Naive thymus-derived CD8-positive, alpha-beta T cell (primary cell): ENCODE measurements around the gene PDE1C. TPM values are rescaled to one million over a fixed set of nuclear protein-coding genes. Genes with fewer than 3 reads are reported as not detected.
"Not testable (repeated sequence)": the region's sequence is repeated elsewhere in the genome, so short reads cannot be mapped to it uniquely, and the experiment has no call there.

Source experiments
- ATAC-seq, 2 donors: fragments of 150-1000 bp; cut with Tn5 transposase in 1 of 2; sonication (Bioruptor Pico), chemical (Tn5 transposase) in 1 of 2; 1 replicate in 1 of 2; 2 replicates in 1 of 2; pipeline ENCODE4 v1.10.0; 2021; ENCODE audit warnings: mild to moderate bottlenecking in 2 of 2, moderate library complexity in 2 of 2
- POLR2A ChIA-PET: fragments of 350-600 bp; sonication (Branson Sonifier 250); formaldehyde crosslinking; loops from one replicate; lab custom pipeline; 2021; ENCODE audit warnings: antibody characterized with exemption; lab: Charles Lee
- DNase-seq, 10 donors: peaks; one replicate each; pipeline versions ENCODE4 v3.0.0 to v3.0.0-alpha.2; 2020 to 2022
- H3K27ac Mint-ChIP-seq, 10 donors: one replicate each; pipeline ENCODE4 v1.8.0; 2020 to 2022; ENCODE audit warnings: mild to moderate bottlenecking in 10 of 10, mixed read lengths in 10 of 10, moderate library complexity in 4 of 10, inconsistent platforms in 1 of 10
- H3K27me3 Mint-ChIP-seq, 5 donors: one replicate each; pipeline ENCODE4 v1.8.0; 2021 to 2022; ENCODE audit warnings: mixed read lengths in 5 of 5
- H3K36me3 Mint-ChIP-seq, 3 donors: one replicate each; pipeline ENCODE4 v1.8.0; 2020 to 2022; ENCODE audit warnings: mixed read lengths in 3 of 3, mild to moderate bottlenecking in 2 of 3, inconsistent platforms in 1 of 3
- H3K4me1 Mint-ChIP-seq, 4 donors: one replicate each; pipeline ENCODE4 v1.8.0; 2021 to 2022; ENCODE audit warnings: mixed read lengths in 4 of 4
- H3K4me3 Mint-ChIP-seq, 10 donors: one replicate each; pipeline ENCODE4 v1.8.0; 2020 to 2022; ENCODE audit warnings: mild to moderate bottlenecking in 10 of 10, mixed read lengths in 10 of 10, moderate library complexity in 6 of 10, inconsistent platforms in 1 of 10
- H3K9me3 Mint-ChIP-seq, 9 donors: one replicate each; pipeline ENCODE4 v1.8.0; 2020 to 2022; ENCODE audit warnings: mixed read lengths in 9 of 9, mild to moderate bottlenecking in 3 of 9, inconsistent platforms in 1 of 9, moderate library complexity in 1 of 9
- polyA plus RNA-seq, 3 donors: library from polyadenylated mRNA; unstranded; fragments of 300-500 nt; fragmentation: Illumina TruSeq; gene quantifications; one replicate each; pipeline ENCODE4 v1.2.3, GENCODE V29; 2021
- total RNA-seq, 8 experiments: library from RNA in 2 of 8; stranded (reverse) in 2 of 8; gene quantifications; one replicate each; pipeline ENCODE4 v1.2.3 and lab custom pipeline; 2021 to 2026

The PDE1C gene
- total and polyA plus RNA-seq, 5 experiments from 2014 or later = not detected

- H3K4me1 Mint-ChIP-seq = no peaks in the 10 kb centered on the region
- no peak for ATAC-seq
- peaks cover 0 to 16% (median 0%) of the 10 kb centered on the region in 9 donors for H3K9me3 Mint-ChIP-seq
- no peak overlapping the region for H3K27ac Mint-ChIP-seq
- peaks cover 0 to 6% (median 0%) of the 10 kb centered on the region in 5 donors for H3K27me3 Mint-ChIP-seq
- no peaks in the 10 kb centered on the region for H3K36me3 Mint-ChIP-seq
- DNase-seq = no peak
- POLR2A ChIA-PET = no interaction called here
- no peak overlapping the region for H3K4me3 Mint-ChIP-seq
Observed at GRCh38 chr7:32092346-32092745, 22.1 kb upstream of the PDE1C start.

- H3K4me3 Mint-ChIP-seq = no peak overlapping the region
- no peak for DNase-seq
- peak overlapping the region in 1 of 10 donors; percentile 65 for H3K27ac Mint-ChIP-seq
- H3K4me1 Mint-ChIP-seq = no peaks in the 10 kb centered on the region
- peaks cover 0 to 6% (median 0%) of the 10 kb centered on the region in 5 donors for H3K27me3 Mint-ChIP-seq
- H3K9me3 Mint-ChIP-seq = peaks cover 0 to 16% (median 0%) of the 10 kb centered on the region in 9 donors
- no peaks in the 10 kb centered on the region for H3K36me3 Mint-ChIP-seq
- no peak for ATAC-seq
- POLR2A ChIA-PET = no interaction called here
Observed at GRCh38 chr7:32091608-32092210, 21.5 kb upstream of the PDE1C start.

- DNase-seq (no peak), ATAC-seq (no peak)
- Mint-ChIP-seq H3K27ac (no peak overlapping the region), H3K4me3 (no peak overlapping the region), H3K4me1 (no peaks in the 10 kb centered on the region), H3K27me3 (peaks cover 0 to 6% (median 0%) of the 10 kb centered on the region in 5 donors), H3K9me3 (peaks cover 0 to 16% (median 0%) of the 10 kb centered on the region in 9 donors), H3K36me3 (no peaks in the 10 kb centered on the region)
- POLR2A ChIA-PET = no interaction called here
Observed at GRCh38 chr7:32089678-32090077, 19.5 kb upstream of the PDE1C start.

- DNase-seq = no peak
- ATAC-seq = no peak
- Mint-ChIP-seq H3K9me3 (peaks cover 0 to 16% (median 2%) of the 10 kb centered on the region in 9 donors), H3K4me3 (no peak overlapping the region), H3K36me3 (no peaks in the 10 kb centered on the region), H3K4me1 (no peaks in the 10 kb centered on the region), H3K27me3 (peaks cover 0 to 6% (median 0%) of the 10 kb centered on the region in 5 donors), H3K27ac (no peak overlapping the region)
- POLR2A ChIA-PET = no interaction called here
Observed at GRCh38 chr7:32089256-32089655, 19.0 kb upstream of the PDE1C start.

- Mint-ChIP-seq H3K27me3 (peaks cover 0 to 6% (median 0%) of the 10 kb centered on the region in 5 donors), H3K27ac (peak overlapping the region in 1 of 10 donors; percentile 73), H3K4me3 (no peak overlapping the region), H3K9me3 (peaks cover 0 to 16% (median 2%) of the 10 kb centered on the region in 9 donors), H3K36me3 (no peaks in the 10 kb centered on the region), H3K4me1 (no peaks in the 10 kb centered on the region)
- ATAC-seq (no peak), DNase-seq (no peak)
- POLR2A ChIA-PET = no interaction called here
Observed at GRCh38 chr7:32088451-32088881, 18.3 kb upstream of the PDE1C start.

- Mint-ChIP-seq H3K27ac (no peak overlapping the region), H3K9me3 (peaks cover 0 to 9% (median 4%) of the 10 kb centered on the region in 9 donors), H3K36me3 (no peaks in the 10 kb centered on the region), H3K27me3 (peaks cover 0 to 16% (median 7%) of the 10 kb centered on the region in 5 donors), H3K4me1 (no peaks in the 10 kb centered on the region), H3K4me3 (no peak overlapping the region)
- no peak for ATAC-seq
- DNase-seq = no peak
- POLR2A ChIA-PET = no interaction called here
Observed at GRCh38 chr7:32079510-32079909, 9.3 kb upstream of the PDE1C start.

GRCh38 chr7:32078824-32079223 is 8.6 kb upstream of the PDE1C start:
- Mint-ChIP-seq H3K27ac (no peak overlapping the region), H3K36me3 (no peaks in the 10 kb centered on the region), H3K4me1 (no peaks in the 10 kb centered on the region), H3K4me3 (no peak overlapping the region), H3K9me3 (peaks cover 0 to 9% (median 5%) of the 10 kb centered on the region in 9 donors), H3K27me3 (peaks cover 0 to 19% (median 9%) of the 10 kb centered on the region in 5 donors)
- DNase-seq (no peak), ATAC-seq (no peak)
- POLR2A ChIA-PET = no interaction called here

- Mint-ChIP-seq H3K9me3 (peaks cover 0 to 12% (median 5%) of the 10 kb centered on the region in 9 donors), H3K27ac (no peak overlapping the region), H3K36me3 (no peaks in the 10 kb centered on the region), H3K27me3 (peaks cover 2 to 23% (median 9%) of the 10 kb centered on the region in 5 donors), H3K4me3 (no peak overlapping the region), H3K4me1 (no peaks in the 10 kb centered on the region)
- POLR2A ChIA-PET = no interaction called here
- DNase-seq = no peak
- no peak for ATAC-seq
Observed at GRCh38 chr7:32077806-32078205, 7.6 kb upstream of the PDE1C start.

- POLR2A ChIA-PET, DNase-seq, H3K4me1 Mint-ChIP-seq, H3K27ac Mint-ChIP-seq, H3K36me3 Mint-ChIP-seq, ATAC-seq, H3K4me3 Mint-ChIP-seq: not testable (repeated sequence)
- Mint-ChIP-seq H3K9me3 (peaks cover 0 to 12% (median 5%) of the 10 kb centered on the region in 9 donors), H3K27me3 (peaks cover 7 to 33% (median 9%) of the 10 kb centered on the region in 5 donors)
Observed at GRCh38 chr7:32076802-32077201, 6.6 kb upstream of the PDE1C start.

- no peaks in the 10 kb centered on the region for H3K36me3 Mint-ChIP-seq
- H3K27ac Mint-ChIP-seq = no peak overlapping the region
- POLR2A ChIA-PET = no interaction called here
- ATAC-seq = no peak
- peaks cover 0 to 2% (median 0%) of the 10 kb centered on the region in 4 donors for H3K4me1 Mint-ChIP-seq
- H3K9me3 Mint-ChIP-seq = peaks cover 0 to 8% (median 0%) of the 10 kb centered on the region in 9 donors
- no peak for DNase-seq
- H3K27me3 Mint-ChIP-seq = peaks cover 10 to 38% (median 14%) of the 10 kb centered on the region in 5 donors
- H3K4me3 Mint-ChIP-seq = no peak overlapping the region
Observed at GRCh38 chr7:32075612-32076011, 5.4 kb upstream of the PDE1C start.

GRCh38 chr7:32074787-32075585 is 4.8 kb upstream of the PDE1C start:
- ATAC-seq (no peak), DNase-seq (no peak)
- H3K4me3 Mint-ChIP-seq = no peak overlapping the region
- peaks cover 10 to 43% (median 20%) of the 10 kb centered on the region in 5 donors for H3K27me3 Mint-ChIP-seq
- peaks cover 0 to 8% (median 0%) of the 10 kb centered on the region in 9 donors for H3K9me3 Mint-ChIP-seq
- no peak overlapping the region for H3K27ac Mint-ChIP-seq
- H3K4me1 Mint-ChIP-seq = peaks cover 0 to 2% (median 0%) of the 10 kb centered on the region in 4 donors
- no peaks in the 10 kb centered on the region for H3K36me3 Mint-ChIP-seq
- POLR2A ChIA-PET = no interaction called here

- DNase-seq = no peak
- peaks cover 0 to 10% (median 0%) of the 10 kb centered on the region in 9 donors for H3K9me3 Mint-ChIP-seq
- POLR2A ChIA-PET = no interaction called here
- H3K27ac Mint-ChIP-seq = no peak overlapping the region
- no peak for ATAC-seq
- H3K4me3 Mint-ChIP-seq = no peak overlapping the region
- no peaks in the 10 kb centered on the region for H3K36me3 Mint-ChIP-seq
- peaks cover 0 to 2% (median 0%) of the 10 kb centered on the region in 4 donors for H3K4me1 Mint-ChIP-seq
- H3K27me3 Mint-ChIP-seq = peaks cover 14 to 52% (median 27%) of the 10 kb centered on the region in 5 donors
Observed at GRCh38 chr7:32073533-32073932, 3.3 kb upstream of the PDE1C start.

GRCh38 chr7:32072397-32072796 is 2.2 kb upstream of the PDE1C start:
- H3K9me3 Mint-ChIP-seq = peaks cover 0 to 10% (median 0%) of the 10 kb centered on the region in 9 donors
- DNase-seq (no peak), ATAC-seq (no peak)
- no peak overlapping the region for H3K4me3 Mint-ChIP-seq
- peaks cover 14 to 52% (median 28%) of the 10 kb centered on the region in 5 donors for H3K27me3 Mint-ChIP-seq
- no peak overlapping the region for H3K27ac Mint-ChIP-seq
- POLR2A ChIA-PET = no interaction called here
- H3K36me3 Mint-ChIP-seq = no peaks in the 10 kb centered on the region
- peaks cover 0 to 2% (median 0%) of the 10 kb centered on the region in 4 donors for H3K4me1 Mint-ChIP-seq
